Gastroesophageal sphincter (tissue), 4 donors: ENCODE measurements around the gene ANKS4B. TPM values are rescaled to one million over a fixed set of nuclear protein-coding genes. Genes with fewer than 3 reads are reported as not detected.
"Not testable (repeated sequence)": the region's sequence is repeated elsewhere in the genome, so short reads cannot be mapped to it uniquely, and the experiment has no call there.

ENCODE experiments used
- ATAC-seq: fragments of 150-250 bp; one replicate; pipeline ENCODE4 v1.9.1; 2016; ENCODE audit warnings: mild to moderate bottlenecking, moderate library complexity
- H3K27ac ChIP-seq, 4 donors: fragments of 200-600 bp; sonication (generic) in 3 of 4; 1 replicate in 3 of 4; 2 replicates in 1 of 4; pipeline ENCODE4 v1.5.1; 2016 to 2019
- H3K27me3 ChIP-seq: fragments of 200-600 bp; sonication (generic); one replicate; pipeline ENCODE4 v1.5.1; 2019
- H3K36me3 ChIP-seq, 2 donors: fragments of 200-600 bp; sonication (generic); one replicate each; pipeline ENCODE4 v1.5.1; 2019; ENCODE audit warnings: control low read depth in 1 of 2
- H3K4me1 ChIP-seq, 3 donors: fragments of 200-600 bp; sonication (generic); 1 replicate in 2 of 3; 2 replicates in 1 of 3; pipeline ENCODE4 v1.5.1; 2016 to 2019; ENCODE audit warnings: control low read depth in 2 of 3
- H3K4me3 ChIP-seq, 2 donors: fragments of 200-600 bp; sonication (generic); one replicate each; pipeline ENCODE4 v1.5.1; 2019; ENCODE audit warnings: mild to moderate bottlenecking in 1 of 2, moderate library complexity in 1 of 2
- H3K9me3 ChIP-seq, 3 donors: fragments of 200-600 bp; sonication (generic); one replicate each; pipeline ENCODE4 v1.5.1; 2017 to 2019; ENCODE audit warnings: control low read depth in 2 of 3
- CTCF ChIP-seq, 4 experiments: fragments of 200-600 bp in 2 of 4; fragments of 450-650 bp in 2 of 4; sonication (generic) in 1 of 4; IDR thresholded peaks; one replicate each; pipeline ENCODE4 v1.5.1; 2017 to 2019; ENCODE audit warnings: antibody characterized with exemption in 4 of 4, mild to moderate bottlenecking in 2 of 4, moderate library complexity in 2 of 4
- EP300 ChIP-seq: sonication (generic); formaldehyde crosslinking; IDR thresholded peaks from one replicate; pipeline ENCODE4 v1.6.1; 2017; ENCODE audit warnings: antibody characterized with exemption, mild to moderate bottlenecking
- POLR2A ChIP-seq, 2 donors: fragments of 450-650 bp; IDR thresholded peaks; one replicate each; pipeline ENCODE4 v1.6.1; 2017; ENCODE audit warnings: antibody characterized with exemption in 2 of 2, mild to moderate bottlenecking in 2 of 2, moderate library complexity in 1 of 2
- POLR2AphosphoS5 ChIP-seq: sonication (generic); formaldehyde crosslinking; IDR thresholded peaks from one replicate; pipeline ENCODE4 v1.6.1; 2017; ENCODE audit warnings: antibody characterized with exemption
- WGBS, 2 donors: methylation state at CpG; one replicate each; pipeline ENCODE4 v1.1.5; 2018; ENCODE audit warnings: low coverage in 1 of 2; 5-methylcytosine and 5-hydroxymethylcytosine counted together
- total RNA-seq, 4 donors: library from RNA; depleted of rRNA; stranded (reverse); fragments of >200 nt; gene quantifications; one replicate each; pipeline ENCODE4 v1.1.0, GENCODE V29; 2016

The ANKS4B gene
- total RNA-seq, 4 donors from 2014 or later = not detected

DNA sequence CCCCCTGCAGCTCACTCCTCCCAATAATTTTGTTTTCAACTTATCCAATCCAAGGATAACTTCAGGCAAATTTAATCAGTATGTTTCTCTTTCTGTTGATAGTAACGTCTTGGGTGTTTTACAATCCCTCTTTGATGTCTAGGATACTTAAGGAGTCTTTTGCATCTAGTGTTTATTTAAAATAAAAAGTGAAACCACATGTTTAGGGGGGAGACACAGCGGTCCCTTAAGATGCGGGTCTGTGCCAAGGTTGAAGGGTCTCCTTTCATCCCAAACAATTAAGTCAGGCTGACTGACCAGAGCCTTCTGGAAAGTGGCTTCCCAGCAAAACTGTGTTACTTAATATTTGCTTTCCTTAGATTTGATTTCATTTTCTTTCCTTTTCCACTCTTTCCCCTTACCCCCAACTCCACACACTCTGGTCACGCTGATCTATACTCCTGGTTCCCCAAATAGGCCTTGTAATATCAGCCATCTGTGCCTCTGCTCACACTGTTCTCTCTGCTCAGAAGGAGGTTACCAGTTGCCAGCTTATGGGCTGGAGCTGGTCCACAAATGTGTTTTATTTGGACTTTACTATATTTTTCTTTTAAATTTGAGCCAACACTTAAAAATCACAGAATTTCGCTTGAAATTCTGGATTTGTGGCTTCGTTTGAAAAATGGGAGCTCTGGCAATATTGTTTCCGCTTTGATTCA lies 11.2 kb downstream of the ANKS4B start:
- H3K36me3 ChIP-seq = no peaks in the 10 kb centered on the region
- WGBS, 2 donors = 50 to 53% methylated on average over 7 of the region's 7 CpGs
- ATAC-seq = no peak
- no peaks in the 10 kb centered on the region for H3K4me1 ChIP-seq
- no peak overlapping the region for H3K27ac ChIP-seq
- no peaks in the 10 kb centered on the region for H3K9me3 ChIP-seq
- no peak for TF ChIP-seq CTCF (IDR thresholded peaks at IDR 0.05)
- TF ChIP-seq EP300 = no peak
- H3K27me3 ChIP-seq = peaks cover 5% of the 10 kb centered on the region
- no peak overlapping the region for H3K4me3 ChIP-seq

DNA sequence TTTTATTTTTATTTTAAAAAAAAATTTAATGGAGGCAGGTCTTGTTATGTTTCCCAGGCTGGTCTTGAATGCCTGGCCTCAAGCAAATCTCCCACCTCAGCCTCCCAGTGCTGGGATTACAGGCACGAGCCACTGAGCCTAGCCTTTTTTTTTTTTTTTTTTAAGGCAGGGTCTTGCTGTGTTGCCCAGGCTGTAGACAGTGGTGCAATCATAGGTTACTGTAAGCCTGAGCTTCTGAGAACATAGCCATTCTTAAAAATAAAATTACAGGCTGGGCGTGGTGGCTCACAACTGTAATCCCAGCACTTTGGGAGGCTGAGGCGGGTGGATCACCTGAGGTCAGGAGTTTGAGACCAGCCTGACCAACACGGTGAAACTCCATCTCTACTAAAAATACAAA lies 14.7 kb downstream of the ANKS4B start:
- H3K4me3 ChIP-seq, H3K4me1 ChIP-seq, H3K36me3 ChIP-seq, H3K27ac ChIP-seq, ATAC-seq, H3K9me3 ChIP-seq: not testable (repeated sequence)
- peaks cover 13% of the 10 kb centered on the region for H3K27me3 ChIP-seq
- WGBS, 2 donors = 72 to 75% methylated on average over 1 to 4 of the region's 4 CpGs

DNA sequence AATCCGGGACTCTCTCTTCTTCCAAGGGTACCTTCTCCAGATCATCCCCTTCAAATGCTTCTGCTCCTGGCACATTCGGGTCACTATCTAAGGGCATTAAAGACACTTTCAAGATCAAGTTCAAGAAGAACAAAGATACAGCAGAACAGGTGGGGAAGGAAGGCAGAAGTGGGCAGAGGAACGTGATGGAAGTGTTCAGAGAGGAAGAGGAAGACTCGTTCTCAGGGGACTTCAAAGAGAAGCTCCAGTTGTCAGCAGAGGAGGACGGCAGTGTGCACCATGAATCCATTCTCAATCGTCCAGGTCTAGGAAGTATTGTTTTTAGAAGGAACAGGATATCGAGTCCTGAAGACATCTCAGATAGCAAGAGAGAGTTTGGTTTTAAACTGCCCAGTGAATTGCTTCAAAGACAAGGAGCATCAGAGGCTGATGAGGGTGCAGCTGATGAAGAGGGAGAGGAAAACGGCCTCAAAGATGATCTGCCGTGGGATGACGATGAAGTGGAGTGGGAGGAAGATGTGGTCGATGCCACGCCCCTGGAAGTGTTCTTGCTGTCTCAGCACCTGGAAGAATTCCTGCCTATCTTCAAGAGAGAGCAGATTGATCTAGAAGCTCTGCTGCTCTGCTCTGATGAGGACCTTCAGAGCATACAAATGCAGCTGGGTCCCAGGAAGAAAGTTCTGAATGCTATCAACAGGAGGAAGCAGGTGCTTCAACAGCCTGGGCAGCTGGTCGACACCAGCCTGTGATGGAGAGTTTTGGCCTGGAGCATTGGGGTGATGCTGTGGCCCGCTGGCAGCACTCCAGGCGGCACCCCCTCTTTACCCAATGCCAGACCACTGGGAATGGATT lies 16.8 kb downstream of the ANKS4B start:
- TF ChIP-seq POLR2AphosphoS5 = no peak
- TF ChIP-seq EP300 = no peak
- TF ChIP-seq POLR2A (IDR thresholded peaks at IDR 0.05) = no peak
- TF ChIP-seq CTCF (IDR thresholded peaks at IDR 0.05) = no peak
- no peaks in the 10 kb centered on the region for H3K9me3 ChIP-seq
- H3K27ac ChIP-seq = no peak overlapping the region
- H3K4me3 ChIP-seq = no peak overlapping the region
- H3K27me3 ChIP-seq = peaks cover 13% of the 10 kb centered on the region
- no peak for ATAC-seq
- WGBS, 2 donors = 73 to 83% methylated on average over 8 to 12 of the region's 15 CpGs
- H3K36me3 ChIP-seq = no peaks in the 10 kb centered on the region
- H3K4me1 ChIP-seq = no peaks in the 10 kb centered on the region

DNA sequence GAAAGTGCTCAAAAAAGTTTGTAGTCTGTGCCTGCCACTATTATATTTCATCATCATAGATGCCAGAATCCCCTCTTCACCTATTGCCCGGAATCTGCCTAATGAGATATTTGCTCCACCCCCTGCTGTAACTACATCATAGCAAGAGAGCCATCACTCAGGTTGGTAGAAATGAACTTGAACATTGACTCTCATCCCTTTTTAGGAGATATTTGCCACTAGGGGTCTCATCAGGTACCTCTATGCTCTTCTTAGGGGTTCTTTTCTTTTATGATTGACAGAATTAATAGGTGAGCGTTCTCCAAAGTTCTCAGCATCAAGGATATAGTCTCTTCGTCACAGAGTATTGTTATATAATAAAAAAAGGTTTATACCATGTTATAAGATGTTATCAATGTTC lies 20.0 kb downstream of the ANKS4B start:
- TF ChIP-seq POLR2A (IDR thresholded peaks at IDR 0.05) (no peak), POLR2AphosphoS5 (no peak), EP300 (no peak), CTCF (IDR thresholded peaks at IDR 0.05) (no peak)
- 89 to 91% methylated on average over 3 of the region's 3 CpGs for WGBS, 2 donors

GRCh38 chr16:21256636-21257035 lies 23.1 kb downstream of the ANKS4B start:
- H3K27ac ChIP-seq = no peak overlapping the region
- no peaks in the 10 kb centered on the region for H3K4me1 ChIP-seq
- no peak overlapping the region for H3K4me3 ChIP-seq
- H3K36me3 ChIP-seq = no peaks in the 10 kb centered on the region
- WGBS, 2 donors = 82 to 83% methylated on average over 2 of the region's 2 CpGs
- TF ChIP-seq CTCF (IDR thresholded peaks at IDR 0.05) = no peak
- TF ChIP-seq EP300 = no peak
- no peak for TF ChIP-seq POLR2AphosphoS5
- no peak for TF ChIP-seq POLR2A (IDR thresholded peaks at IDR 0.05)
- ATAC-seq = no peak
- H3K9me3 ChIP-seq = no peaks in the 10 kb centered on the region
- no peaks in the 10 kb centered on the region for H3K27me3 ChIP-seq

More for the DNA sequence above, 20.0 kb downstream of the ANKS4B start:
- Histone ChIP-seq H3K4me3 (no peak overlapping the region), H3K27ac (no peak overlapping the region), H3K36me3 (no peaks in the 10 kb centered on the region), H3K4me1 (no peaks in the 10 kb centered on the region), H3K9me3 (no peaks in the 10 kb centered on the region), H3K27me3 (peaks cover 13% of the 10 kb centered on the region)
- no peak for ATAC-seq
